ENCODE results near the gene ARPP21. TPM values are rescaled to one million over a fixed set of nuclear protein-coding genes. Genes with fewer than 3 reads are reported as not detected.

Gene ARPP21
- polyA plus RNA-seq, 1 of the 3 experiments (the other 2 are of a cell fraction), result 1.6 TPM

DNA sequence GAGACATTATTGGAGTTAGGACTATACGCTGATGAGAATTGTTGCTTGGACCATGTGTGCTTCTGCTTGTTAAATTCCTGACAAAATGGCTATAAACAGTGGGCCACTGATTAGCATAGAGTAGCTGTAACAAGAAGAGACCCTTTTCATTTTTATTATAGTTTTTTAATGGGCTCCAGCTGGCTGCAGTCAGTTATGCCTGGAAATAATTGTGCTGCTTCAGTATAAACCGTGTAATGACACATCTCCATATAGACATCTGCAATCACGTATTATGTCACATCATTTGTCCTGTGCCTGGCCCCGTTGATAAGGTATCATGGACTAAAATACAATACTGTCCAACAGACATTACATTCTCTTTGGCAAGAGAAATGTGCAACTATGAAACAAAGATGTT, 50.9 kb downstream of the ARPP21 start:
- Histone ChIP-seq H3K4me3 (ENCODE audit: low read depth in 2 of 2, low read length in 1 of 2) (no peak overlapping the region), H3K36me3 (replicated peaks in 1 of 2; ENCODE audit: control insufficient read depth in 1 of 2, insufficient read depth in 2 of 2, low read length in 1 of 2) (no peaks in the 10 kb centered on the region), H3K4me2 (no peak overlapping the region), H3K9ac (no peak overlapping the region), H3K4me1 (ENCODE audit: control insufficient read depth in 1 of 2, insufficient read depth in 2 of 2, low read depth in 1 of 2, low read length in 1 of 2) (no peaks in the 10 kb centered on the region; a peak in 1 of 4 replicates), H3K9me3 (no peaks in the 10 kb centered on the region), H2AFZ (ENCODE audit: low read depth) (no peak overlapping the region), H3K79me2 (ENCODE audit: insufficient read depth) (no peaks in the 10 kb centered on the region), H3K27me3 (ENCODE audit: insufficient read depth) (no peaks in the 10 kb centered on the region), H3F3A (replicated peaks; ENCODE audit: insufficient read depth) (no peaks in the 10 kb centered on the region), H4K20me1 (ENCODE audit: insufficient read depth) (no peaks in the 10 kb centered on the region), H3K27ac (ENCODE audit: low read depth in 2 of 2, low read length in 1 of 2) (no peak overlapping the region), H3K9me2 (no peaks in the 10 kb centered on the region)
- no peak for DNase-seq
- CTCF ChIA-PET, result no interaction called here
- WGBS (ENCODE audit: low lambda C conversion rate), result 52% methylated on average over 4 of the region's 4 CpGs
- POLR2A ChIA-PET, result no interaction called here
- TF ChIP-seq, protein P1, sequence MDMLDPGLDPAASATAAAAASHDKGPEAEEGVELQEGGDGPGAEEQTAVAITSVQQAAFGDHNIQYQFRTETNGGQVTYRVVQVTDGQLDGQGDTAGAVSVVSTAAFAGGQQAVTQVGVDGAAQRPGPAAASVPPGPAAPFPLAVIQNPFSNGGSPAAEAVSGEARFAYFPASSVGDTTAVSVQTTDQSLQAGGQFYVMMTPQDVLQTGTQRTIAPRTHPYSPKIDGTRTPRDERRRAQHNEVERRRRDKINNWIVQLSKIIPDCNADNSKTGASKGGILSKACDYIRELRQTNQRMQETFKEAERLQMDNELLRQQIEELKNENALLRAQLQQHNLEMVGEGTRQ (IDR thresholded peaks at IDR 0.05; ENCODE audit: borderline replicate concordance, low read depth, low read length), result no peak
- 0 out of 4 replicates have a peak, but pooled peaks of 1 of the 2 experiments have one; percentile 8 for TF ChIP-seq EP300 (IDR thresholded peaks at IDR 0.05; ENCODE audit: borderline replicate concordance in 1 of 2, low read depth in 1 of 2, low read length in 1 of 2)

DNA sequence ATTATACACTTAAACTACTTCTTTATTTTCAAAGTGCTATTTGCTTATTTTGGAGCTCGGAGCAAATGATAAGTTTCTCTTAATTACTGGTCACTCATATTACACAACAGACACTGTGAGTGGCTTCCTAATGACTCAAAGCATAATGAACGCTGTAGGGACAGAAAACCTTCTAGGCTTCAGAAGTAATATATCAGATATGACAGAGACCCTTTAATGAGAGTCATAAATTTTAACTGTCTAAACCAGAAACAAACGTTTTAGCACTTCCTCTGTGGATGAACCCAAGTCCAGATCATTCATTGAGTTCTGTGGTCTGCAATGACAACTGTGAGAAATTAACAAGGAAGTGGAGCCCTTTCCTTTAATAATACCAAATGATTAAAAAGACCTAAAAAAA, 66.6 kb downstream of the ARPP21 start:
- TF ChIP-seq, protein P2, sequence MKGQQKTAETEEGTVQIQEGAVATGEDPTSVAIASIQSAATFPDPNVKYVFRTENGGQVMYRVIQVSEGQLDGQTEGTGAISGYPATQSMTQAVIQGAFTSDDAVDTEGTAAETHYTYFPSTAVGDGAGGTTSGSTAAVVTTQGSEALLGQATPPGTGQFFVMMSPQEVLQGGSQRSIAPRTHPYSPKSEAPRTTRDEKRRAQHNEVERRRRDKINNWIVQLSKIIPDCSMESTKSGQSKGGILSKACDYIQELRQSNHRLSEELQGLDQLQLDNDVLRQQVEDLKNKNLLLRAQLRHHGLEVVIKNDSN (IDR thresholded peaks at IDR 0.05; ENCODE audit: borderline replicate concordance, low read depth), result no peak
- TF ChIP-seq, protein P3, sequence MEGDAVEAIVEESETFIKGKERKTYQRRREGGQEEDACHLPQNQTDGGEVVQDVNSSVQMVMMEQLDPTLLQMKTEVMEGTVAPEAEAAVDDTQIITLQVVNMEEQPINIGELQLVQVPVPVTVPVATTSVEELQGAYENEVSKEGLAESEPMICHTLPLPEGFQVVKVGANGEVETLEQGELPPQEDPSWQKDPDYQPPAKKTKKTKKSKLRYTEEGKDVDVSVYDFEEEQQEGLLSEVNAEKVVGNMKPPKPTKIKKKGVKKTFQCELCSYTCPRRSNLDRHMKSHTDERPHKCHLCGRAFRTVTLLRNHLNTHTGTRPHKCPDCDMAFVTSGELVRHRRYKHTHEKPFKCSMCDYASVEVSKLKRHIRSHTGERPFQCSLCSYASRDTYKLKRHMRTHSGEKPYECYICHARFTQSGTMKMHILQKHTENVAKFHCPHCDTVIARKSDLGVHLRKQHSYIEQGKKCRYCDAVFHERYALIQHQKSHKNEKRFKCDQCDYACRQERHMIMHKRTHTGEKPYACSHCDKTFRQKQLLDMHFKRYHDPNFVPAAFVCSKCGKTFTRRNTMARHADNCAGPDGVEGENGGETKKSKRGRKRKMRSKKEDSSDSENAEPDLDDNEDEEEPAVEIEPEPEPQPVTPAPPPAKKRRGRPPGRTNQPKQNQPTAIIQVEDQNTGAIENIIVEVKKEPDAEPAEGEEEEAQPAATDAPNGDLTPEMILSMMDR (IDR thresholded peaks at IDR 0.05), result no peak
- TF ChIP-seq, protein P4, sequence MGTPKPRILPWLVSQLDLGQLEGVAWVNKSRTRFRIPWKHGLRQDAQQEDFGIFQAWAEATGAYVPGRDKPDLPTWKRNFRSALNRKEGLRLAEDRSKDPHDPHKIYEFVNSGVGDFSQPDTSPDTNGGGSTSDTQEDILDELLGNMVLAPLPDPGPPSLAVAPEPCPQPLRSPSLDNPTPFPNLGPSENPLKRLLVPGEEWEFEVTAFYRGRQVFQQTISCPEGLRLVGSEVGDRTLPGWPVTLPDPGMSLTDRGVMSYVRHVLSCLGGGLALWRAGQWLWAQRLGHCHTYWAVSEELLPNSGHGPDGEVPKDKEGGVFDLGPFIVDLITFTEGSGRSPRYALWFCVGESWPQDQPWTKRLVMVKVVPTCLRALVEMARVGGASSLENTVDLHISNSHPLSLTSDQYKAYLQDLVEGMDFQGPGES (IDR thresholded peaks at IDR 0.05; ENCODE audit: low read depth, low read length), result no peak
- TF ChIP-seq, protein P5, sequence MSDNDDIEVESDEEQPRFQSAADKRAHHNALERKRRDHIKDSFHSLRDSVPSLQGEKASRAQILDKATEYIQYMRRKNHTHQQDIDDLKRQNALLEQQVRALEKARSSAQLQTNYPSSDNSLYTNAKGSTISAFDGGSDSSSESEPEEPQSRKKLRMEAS (IDR thresholded peaks at IDR 0.05; ENCODE audit: low read depth), result no peak
- no peak for TF ChIP-seq NFIC (IDR thresholded peaks at IDR 0.05; ENCODE audit: borderline replicate concordance)
- TF ChIP-seq SMC3 (IDR thresholded peaks at IDR 0.05; ENCODE audit: low read depth, low read length), result no peak
- TF ChIP-seq NRF1 (IDR thresholded peaks at IDR 0.05; ENCODE audit: low read depth, low read length), result no peak
- TF ChIP-seq RCOR1 (IDR thresholded peaks at IDR 0.05; ENCODE audit: low read length), result no peak
- no peak for TF ChIP-seq MXI1 (IDR thresholded peaks at IDR 0.05; ENCODE audit: low read depth, low read length)
- no peak for TF ChIP-seq YY1 (IDR thresholded peaks at IDR 0.05; ENCODE audit: low read depth)
- no peak for TF ChIP-seq JUND (IDR thresholded peaks at IDR 0.05)
- no peak for TF ChIP-seq POLR2AphosphoS5 (IDR thresholded peaks at IDR 0.05; ENCODE audit: low read depth, low read length)
- TF ChIP-seq FOXJ3 (CRISPR knock-in tag; IDR thresholded peaks at IDR 0.05), result no peak
- no peak for TF ChIP-seq EZH2phosphoT487 (IDR thresholded peaks at IDR 0.05; ENCODE audit: borderline replicate concordance, low read depth)
- Histone ChIP-seq H3K9me3 (no peaks in the 10 kb centered on the region), H3K4me2 (no peak overlapping the region), H3K27me3 (ENCODE audit: insufficient read depth) (no peaks in the 10 kb centered on the region), H3K27ac (ENCODE audit: low read depth in 2 of 2, low read length in 1 of 2) (no peak overlapping the region), H4K20me1 (ENCODE audit: insufficient read depth) (no peaks in the 10 kb centered on the region), H3K36me3 (replicated peaks in 1 of 2; ENCODE audit: control insufficient read depth in 1 of 2, insufficient read depth in 2 of 2, low read length in 1 of 2) (no peaks in the 10 kb centered on the region), H3K79me2 (ENCODE audit: insufficient read depth) (no peaks in the 10 kb centered on the region), H2AFZ (ENCODE audit: low read depth) (no peak overlapping the region), H3K9me2 (no peaks in the 10 kb centered on the region), H3K4me1 (ENCODE audit: control insufficient read depth in 1 of 2, insufficient read depth in 2 of 2, low read depth in 1 of 2, low read length in 1 of 2) (no peaks in the 10 kb centered on the region), H3F3A (replicated peaks; ENCODE audit: insufficient read depth) (peaks cover 5% of the 10 kb centered on the region), H3K9ac (no peak overlapping the region), H3K4me3 (ENCODE audit: low read depth in 2 of 2, low read length in 1 of 2) (no peak overlapping the region)
- DNase-seq, result no peak
- ChIA-PET POLR2A (no interaction called here), CTCF (no interaction called here)
- 58% methylated on average over 3 of the region's 3 CpGs for WGBS (ENCODE audit: low lambda C conversion rate)

Data from SK-N-SH (cell line).